Osteoblast (primary cell): ENCODE data around the gene DENND1A. TPM values are rescaled to one million over a fixed set of nuclear protein-coding genes. Genes with fewer than 3 reads are reported as not detected.

Experiments used
- DNase-seq: peaks from one replicate; pipeline ENCODE4 v3.0.0; 2011; ENCODE audit warnings: low spot score, mixed read lengths; ENCODE audit not compliant: insufficient read length; ENCODE audit errors: missing footprints
- H2AFZ ChIP-seq: 2 replicates; pipeline ENCODE4 v1.6.0; 2011; ENCODE audit warnings: mild to moderate bottlenecking, low read length
- H3K27ac ChIP-seq: 2 replicates; pipeline ENCODE4 v1.5.1; 2011; ENCODE audit warnings: mild to moderate bottlenecking, low read depth, low read length, moderate library complexity
- H3K27me3 ChIP-seq: 2 replicates; pipeline ENCODE4 v1.6.0; 2012; ENCODE audit warnings: mild to moderate bottlenecking, control low read depth, inconsistent platforms, low read length, moderate library complexity; ENCODE audit not compliant: insufficient read depth
- H3K36me3 ChIP-seq: 2 replicates; pipeline ENCODE4 v1.5.1; 2011; ENCODE audit warnings: mild to moderate bottlenecking, low read length, control low read depth, moderate library complexity; ENCODE audit not compliant: insufficient read depth
- H3K4me1 ChIP-seq: 2 replicates; pipeline ENCODE4 v1.5.1; 2011; ENCODE audit warnings: mild to moderate bottlenecking, low read length, control low read depth, moderate library complexity; ENCODE audit not compliant: insufficient read depth
- H3K4me2 ChIP-seq: 2 replicates; pipeline ENCODE4 v1.6.0; 2011; ENCODE audit warnings: mild to moderate bottlenecking, low read length; ENCODE audit not compliant: insufficient read depth
- H3K4me3 ChIP-seq: fragments of 200-600 bp; sonication (generic); 3 replicates; pipeline ENCODE4 v1.5.1; 2012; ENCODE audit warnings: mild to moderate bottlenecking, low read length, inconsistent platforms; ENCODE audit not compliant: insufficient read depth
- H3K79me2 ChIP-seq: 2 replicates; pipeline ENCODE4 v1.6.0; 2012; ENCODE audit warnings: mild to moderate bottlenecking, low read length, control low read depth, inconsistent platforms; ENCODE audit not compliant: insufficient read depth
- H3K9me3 ChIP-seq: 2 replicates; pipeline ENCODE4 v1.5.1; 2011; ENCODE audit warnings: low read depth, low read length, control low read depth
- H4K20me1 ChIP-seq: 2 replicates; pipeline ENCODE4 v1.6.0; 2012; ENCODE audit warnings: mild to moderate bottlenecking, low read length, control low read depth; ENCODE audit not compliant: insufficient read depth
- total RNA-seq: library from RNA; depleted of rRNA; stranded (reverse); fragments of >200 nt; gene quantifications from 2 replicates; pipeline ENCODE4 v1.2.3, GENCODE V29; 2012
- TF ChIP-seq, protein P1 (sequence below): IDR thresholded peaks from 2 replicates; pipeline ENCODE4 v1.5.1; 2011; ENCODE audit warnings: mild to moderate bottlenecking, low read depth, low read length, moderate library complexity; ENCODE audit errors: extremely low read depth

Gene DENND1A
- total RNA-seq, 1 donor: 14.1 TPM

DNA sequence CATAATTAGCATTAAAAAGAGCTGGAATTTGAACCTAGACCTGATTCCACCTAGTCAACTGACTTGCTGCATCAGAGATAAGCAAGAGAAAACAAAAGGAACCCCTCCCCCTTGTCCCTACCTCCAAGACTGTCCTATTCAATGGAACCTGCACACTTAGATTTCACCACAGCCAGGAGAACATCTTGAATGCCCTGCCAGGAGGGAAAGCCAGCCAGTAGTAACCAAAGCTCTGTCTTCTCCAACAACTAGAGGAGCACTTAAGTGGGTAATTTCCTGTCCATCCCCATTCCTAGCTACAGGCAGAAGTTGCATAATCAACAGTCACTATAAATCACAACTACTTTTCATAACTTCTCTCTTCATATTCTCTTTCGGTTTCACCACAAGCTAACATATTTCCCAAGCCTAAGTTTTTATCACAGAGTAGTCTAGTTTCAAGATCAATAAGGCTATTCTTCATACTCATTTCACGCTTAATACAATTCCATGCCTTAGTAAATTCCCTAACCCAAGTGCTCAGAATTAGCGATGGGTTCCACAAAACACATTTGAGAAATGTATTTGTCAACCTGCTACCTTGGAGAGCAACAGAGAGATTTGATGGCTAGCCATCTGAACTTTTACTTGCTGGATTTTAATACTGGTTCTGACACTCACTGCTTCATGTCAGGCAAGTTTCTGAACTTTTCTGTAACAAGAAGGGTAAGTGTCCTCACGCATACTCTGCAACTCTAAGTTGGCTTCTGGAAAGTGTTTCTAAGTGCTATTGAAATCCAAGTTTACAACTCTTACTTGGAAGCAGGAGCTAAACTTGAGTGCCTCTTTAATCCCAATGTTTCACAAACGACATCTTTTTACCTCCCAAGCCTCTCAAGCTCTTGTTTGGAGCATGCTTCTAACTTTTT is 2.0 kb downstream of the DENND1A start:
- H3K4me2 ChIP-seq: peak overlapping the region; percentile 83
- H3K27ac ChIP-seq: no peak overlapping the region
- TF ChIP-seq, protein P1, sequence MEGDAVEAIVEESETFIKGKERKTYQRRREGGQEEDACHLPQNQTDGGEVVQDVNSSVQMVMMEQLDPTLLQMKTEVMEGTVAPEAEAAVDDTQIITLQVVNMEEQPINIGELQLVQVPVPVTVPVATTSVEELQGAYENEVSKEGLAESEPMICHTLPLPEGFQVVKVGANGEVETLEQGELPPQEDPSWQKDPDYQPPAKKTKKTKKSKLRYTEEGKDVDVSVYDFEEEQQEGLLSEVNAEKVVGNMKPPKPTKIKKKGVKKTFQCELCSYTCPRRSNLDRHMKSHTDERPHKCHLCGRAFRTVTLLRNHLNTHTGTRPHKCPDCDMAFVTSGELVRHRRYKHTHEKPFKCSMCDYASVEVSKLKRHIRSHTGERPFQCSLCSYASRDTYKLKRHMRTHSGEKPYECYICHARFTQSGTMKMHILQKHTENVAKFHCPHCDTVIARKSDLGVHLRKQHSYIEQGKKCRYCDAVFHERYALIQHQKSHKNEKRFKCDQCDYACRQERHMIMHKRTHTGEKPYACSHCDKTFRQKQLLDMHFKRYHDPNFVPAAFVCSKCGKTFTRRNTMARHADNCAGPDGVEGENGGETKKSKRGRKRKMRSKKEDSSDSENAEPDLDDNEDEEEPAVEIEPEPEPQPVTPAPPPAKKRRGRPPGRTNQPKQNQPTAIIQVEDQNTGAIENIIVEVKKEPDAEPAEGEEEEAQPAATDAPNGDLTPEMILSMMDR: no peak
- no peaks in the 10 kb centered on the region for H3K9me3 ChIP-seq
- peaks cover 30% of the 10 kb centered on the region for H3K79me2 ChIP-seq
- no peak overlapping the region for H3K4me3 ChIP-seq
- H4K20me1 ChIP-seq: peaks cover 34% of the 10 kb centered on the region
- peak; percentile 71 for DNase-seq
- no peaks in the 10 kb centered on the region for H3K27me3 ChIP-seq
- H3K4me1 ChIP-seq: peaks cover 24% of the 10 kb centered on the region
- H2AFZ ChIP-seq: no peak overlapping the region
- H3K36me3 ChIP-seq: no peaks in the 10 kb centered on the region

DNA sequence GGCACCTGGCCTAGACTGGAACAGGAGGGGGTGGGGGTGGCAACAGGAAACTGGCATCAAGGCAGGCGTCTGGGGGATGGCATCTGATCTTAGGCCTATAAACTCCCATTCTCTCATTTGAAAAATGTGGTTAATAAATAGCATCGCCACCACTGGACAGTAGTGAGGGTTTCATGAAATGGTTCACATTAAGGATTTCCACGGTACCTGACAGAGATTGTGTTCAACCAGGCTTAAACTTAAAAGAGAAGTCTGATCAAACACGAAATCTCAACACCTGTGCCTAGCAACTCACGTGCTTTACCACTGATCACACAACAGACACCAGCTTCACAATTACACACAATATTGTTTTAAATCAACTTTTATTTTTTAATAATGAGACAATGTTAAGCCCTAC is 3.0 kb downstream of the DENND1A start:
- Histone ChIP-seq H3K27me3 (no peaks in the 10 kb centered on the region), H3K4me1 (peaks cover 24% of the 10 kb centered on the region), H4K20me1 (peaks cover 38% of the 10 kb centered on the region), H3K27ac (no peak overlapping the region), H3K9me3 (no peaks in the 10 kb centered on the region), H2AFZ (no peak overlapping the region), H3K79me2 (peaks cover 30% of the 10 kb centered on the region), H3K4me2 (no peak overlapping the region), H3K4me3 (no peak overlapping the region), H3K36me3 (no peaks in the 10 kb centered on the region)
- peak; percentile 34 for DNase-seq
- TF ChIP-seq, protein P1: no peak

DNA sequence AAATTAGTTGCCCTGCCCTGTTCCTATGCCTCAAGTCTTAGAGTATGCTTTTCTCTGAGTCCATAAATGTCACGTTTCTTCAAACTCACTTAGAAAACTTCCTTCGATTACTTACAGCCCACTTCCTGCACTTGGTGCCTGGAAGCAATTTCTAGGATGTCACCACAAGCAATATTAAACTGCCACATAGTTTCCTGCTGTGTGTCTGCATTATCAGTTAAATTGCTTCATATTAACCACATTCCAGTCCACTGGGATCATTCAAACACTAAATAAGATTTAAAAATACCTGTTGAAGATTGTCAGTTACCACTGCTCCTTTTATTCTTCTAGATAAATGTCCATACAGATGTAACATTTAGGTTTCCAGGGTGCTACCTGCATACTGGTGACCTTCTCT is 4.1 kb downstream of the DENND1A start:
- DNase-seq: no peak
- H4K20me1 ChIP-seq: peaks cover 40% of the 10 kb centered on the region
- no peaks in the 10 kb centered on the region for H3K9me3 ChIP-seq
- H3K4me2 ChIP-seq: no peak overlapping the region
- H2AFZ ChIP-seq: no peak overlapping the region
- no peak overlapping the region for H3K27ac ChIP-seq
- no peaks in the 10 kb centered on the region for H3K27me3 ChIP-seq
- peaks cover 30% of the 10 kb centered on the region for H3K79me2 ChIP-seq
- TF ChIP-seq, protein P1: no peak
- H3K36me3 ChIP-seq: no peaks in the 10 kb centered on the region
- H3K4me1 ChIP-seq: peaks cover 24% of the 10 kb centered on the region
- H3K4me3 ChIP-seq: no peak overlapping the region

DNA sequence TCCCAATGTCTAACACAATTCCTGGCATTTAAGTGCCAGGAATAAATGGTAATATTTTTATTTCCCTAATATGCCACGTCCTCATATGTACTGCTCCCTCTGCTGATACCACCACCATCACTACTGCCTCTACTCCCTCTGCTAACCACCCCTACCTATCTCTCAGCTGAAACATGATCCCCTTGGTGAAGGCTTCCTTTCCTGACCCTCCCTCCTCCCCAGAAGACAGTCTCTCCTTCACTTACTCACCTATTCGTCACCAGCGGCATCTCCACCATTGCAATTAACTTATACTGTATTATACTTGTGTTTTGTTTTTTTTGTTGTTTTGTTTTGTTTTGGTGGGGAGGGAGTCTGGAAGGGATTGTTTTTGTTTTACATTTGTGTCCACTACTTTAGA is 4.8 kb downstream of the DENND1A start:
- Histone ChIP-seq H3K27me3 (no peaks in the 10 kb centered on the region), H3K9me3 (no peaks in the 10 kb centered on the region), H3K36me3 (no peaks in the 10 kb centered on the region), H3K27ac (no peak overlapping the region), H3K4me3 (no peak overlapping the region), H4K20me1 (peaks cover 40% of the 10 kb centered on the region), H3K4me2 (no peak overlapping the region), H3K4me1 (peaks cover 22% of the 10 kb centered on the region), H2AFZ (no peak overlapping the region), H3K79me2 (peaks cover 30% of the 10 kb centered on the region)
- TF ChIP-seq, protein P1: no peak
- no peak for DNase-seq
